ENCODE data around the gene ADTRP.

Gene ADTRP

DNA sequence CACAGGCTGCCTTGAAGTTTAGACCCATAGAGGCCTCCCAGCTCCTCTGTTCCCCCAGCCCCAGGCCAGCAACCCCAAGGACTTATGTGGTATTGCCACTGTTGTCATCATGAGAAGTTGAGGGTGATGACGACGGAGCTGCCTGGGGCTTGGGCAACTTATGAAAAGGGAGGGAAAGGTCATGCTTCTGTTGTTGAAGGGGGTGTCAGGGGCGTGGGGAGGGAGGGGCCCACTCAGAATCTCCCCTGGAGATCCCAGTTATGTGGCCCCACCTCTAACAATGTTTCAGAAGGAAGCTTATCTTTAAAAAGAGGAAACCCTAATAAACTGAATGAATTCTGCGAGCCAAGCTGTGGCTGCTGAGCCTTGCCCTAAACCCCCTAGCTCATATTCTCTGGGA, 4.2 kb downstream of the ADTRP start:
- H3K4me3 ChIP-seq (ENCODE audit: low read depth, low read length) = no peak overlapping the region

DNA sequence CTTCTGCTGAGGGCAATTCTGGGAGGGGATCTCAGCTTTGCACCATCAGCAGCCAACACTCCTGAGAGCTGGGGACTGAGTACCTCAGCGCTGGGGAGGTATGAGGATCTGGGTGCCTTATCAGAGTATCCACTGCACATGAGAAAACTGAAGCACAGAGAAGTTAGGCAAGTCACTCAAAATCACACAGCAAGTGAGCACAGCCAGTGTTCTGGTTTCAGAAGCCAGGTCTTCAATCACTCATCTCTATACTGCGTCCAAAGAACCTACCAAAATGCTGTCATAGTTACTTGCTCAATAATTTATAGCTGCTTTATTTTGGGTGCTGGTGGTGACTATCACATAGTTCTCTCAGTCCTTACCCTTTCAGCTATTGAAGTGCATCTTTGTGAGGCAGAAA, 5.0 kb downstream of the ADTRP start:
- no peak overlapping the region for H3K4me3 ChIP-seq (ENCODE audit: low read depth, low read length)

DNA sequence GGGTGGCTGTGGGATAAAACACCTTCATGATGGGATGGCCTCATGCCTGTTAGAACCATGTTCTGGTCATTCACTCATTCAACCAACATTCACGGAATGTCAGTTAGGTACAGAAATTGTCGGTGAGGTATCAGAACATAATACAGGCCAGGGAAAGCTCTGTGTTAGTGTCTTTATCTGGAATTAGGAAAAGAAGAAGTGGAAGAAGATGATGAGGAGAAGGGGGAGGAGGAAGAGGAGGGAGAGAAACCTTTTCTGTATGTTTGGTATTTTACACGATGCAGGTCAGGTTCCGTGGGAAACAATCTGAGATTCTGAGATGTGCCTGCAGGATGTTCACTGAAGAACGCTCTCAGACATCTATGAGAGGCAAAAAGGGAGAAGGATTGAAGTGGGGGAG, 5.6 kb downstream of the ADTRP start:
- H3K4me3 ChIP-seq (ENCODE audit: low read depth, low read length) = no peak overlapping the region

DNA sequence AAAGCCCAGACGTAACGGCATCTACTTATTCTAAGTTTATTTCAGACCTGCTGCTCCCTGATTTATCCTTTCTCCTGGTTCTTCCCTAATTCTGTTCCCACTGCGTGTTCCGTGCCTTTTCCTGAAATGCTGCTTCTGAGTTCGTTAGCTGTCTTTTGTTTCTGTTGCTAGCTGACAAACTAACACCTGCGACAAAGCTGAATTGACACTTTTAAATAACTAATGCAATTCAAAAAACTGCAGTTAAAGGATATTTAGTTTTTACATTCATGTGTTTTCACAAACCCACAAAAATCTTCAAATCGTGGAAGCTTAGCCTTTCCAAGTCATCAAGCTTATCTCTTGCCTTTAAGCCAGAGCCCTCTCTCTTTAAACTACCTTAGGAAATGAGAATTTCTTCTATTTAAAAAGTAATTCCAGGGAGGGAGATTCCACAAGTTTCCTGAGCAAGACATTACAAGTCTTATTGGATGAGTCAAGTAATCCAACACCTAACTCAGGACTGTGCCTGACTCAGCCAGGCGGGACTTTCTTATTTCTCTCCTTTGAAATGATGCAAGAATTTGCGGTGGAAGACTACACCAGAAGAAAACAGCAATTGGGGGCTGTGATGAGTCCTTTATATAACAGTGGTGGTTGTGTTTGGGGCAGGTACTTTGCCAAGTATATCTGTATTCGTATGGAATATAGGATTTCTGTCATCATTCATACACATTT, 6.3 kb downstream of the ADTRP start:
- no peak overlapping the region for H3K4me3 ChIP-seq (ENCODE audit: low read depth, low read length)

DNA sequence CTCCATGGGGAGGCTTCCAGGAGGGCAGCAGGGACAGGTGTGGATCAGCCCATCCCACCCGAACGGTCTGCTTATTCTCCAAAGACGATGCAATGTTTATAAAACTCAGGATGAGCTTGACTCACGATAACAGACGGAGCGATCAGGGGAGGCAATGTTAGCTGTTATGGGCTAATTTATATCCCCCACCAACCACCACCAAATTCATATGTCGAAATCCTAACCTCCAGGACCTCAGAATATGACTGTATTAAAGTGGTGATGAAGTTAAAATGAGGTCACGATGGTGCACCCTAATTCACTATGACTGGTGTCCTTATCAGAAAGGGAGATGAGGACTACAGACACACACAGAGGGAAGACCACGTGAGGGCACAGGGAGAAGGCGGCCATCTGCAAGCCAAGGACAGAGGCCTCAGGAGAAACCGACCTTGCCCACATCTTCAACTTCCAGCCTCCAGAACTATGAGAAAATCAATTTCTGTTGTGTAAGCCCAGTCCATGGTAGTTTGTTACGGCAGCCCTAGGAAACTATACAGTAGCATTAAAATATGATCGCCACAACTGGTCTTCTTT, 7.0 kb downstream of the ADTRP start:
- no peak overlapping the region for H3K4me3 ChIP-seq (ENCODE audit: low read depth, low read length)

DNA sequence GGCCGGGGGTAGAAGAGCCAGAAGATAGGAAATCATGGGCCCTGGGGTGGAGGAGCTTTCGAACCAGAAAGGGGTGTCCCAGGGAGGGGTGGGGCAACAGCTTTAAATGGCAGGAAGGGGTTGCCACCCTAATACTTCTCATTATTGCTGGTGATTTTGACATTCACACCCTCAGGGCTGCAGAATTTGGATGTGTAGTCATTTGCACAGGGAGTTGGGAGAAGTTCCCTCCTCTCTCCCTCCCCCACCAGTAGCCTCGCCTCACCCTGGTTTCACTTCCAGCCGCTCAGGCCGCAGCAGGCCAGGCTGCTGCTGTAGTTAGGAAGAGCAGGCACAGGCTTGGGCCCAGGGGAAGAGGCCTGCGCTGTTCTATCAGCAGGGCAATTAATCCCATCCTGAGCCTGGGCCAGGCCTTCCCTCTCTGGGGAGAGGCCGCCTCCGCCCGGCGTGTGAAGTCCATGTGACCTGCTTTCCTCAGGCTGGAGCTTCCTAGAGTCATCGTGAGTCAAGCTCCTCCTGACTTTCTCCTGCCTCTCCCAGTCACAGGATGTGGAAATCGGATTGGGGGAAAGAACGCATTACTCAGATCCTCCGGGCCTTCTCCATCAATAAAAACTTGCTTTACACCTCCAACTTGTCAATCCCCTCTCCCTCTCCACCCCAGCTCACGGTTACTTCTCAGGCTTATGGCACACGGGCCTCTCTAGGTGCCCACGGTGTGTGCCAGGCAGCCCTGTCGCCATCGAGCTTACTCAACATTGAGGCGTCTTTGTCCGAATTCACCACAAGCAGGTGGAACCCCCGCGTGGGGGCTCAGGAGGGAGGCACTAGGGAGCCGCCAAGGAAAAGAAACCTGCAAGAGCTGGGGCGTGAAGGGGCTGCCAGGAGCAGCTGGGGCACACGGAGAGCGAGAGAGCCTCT, 7.8 kb downstream of the ADTRP start:
- no peak overlapping the region for H3K4me3 ChIP-seq (ENCODE audit: low read depth, low read length)

DNA sequence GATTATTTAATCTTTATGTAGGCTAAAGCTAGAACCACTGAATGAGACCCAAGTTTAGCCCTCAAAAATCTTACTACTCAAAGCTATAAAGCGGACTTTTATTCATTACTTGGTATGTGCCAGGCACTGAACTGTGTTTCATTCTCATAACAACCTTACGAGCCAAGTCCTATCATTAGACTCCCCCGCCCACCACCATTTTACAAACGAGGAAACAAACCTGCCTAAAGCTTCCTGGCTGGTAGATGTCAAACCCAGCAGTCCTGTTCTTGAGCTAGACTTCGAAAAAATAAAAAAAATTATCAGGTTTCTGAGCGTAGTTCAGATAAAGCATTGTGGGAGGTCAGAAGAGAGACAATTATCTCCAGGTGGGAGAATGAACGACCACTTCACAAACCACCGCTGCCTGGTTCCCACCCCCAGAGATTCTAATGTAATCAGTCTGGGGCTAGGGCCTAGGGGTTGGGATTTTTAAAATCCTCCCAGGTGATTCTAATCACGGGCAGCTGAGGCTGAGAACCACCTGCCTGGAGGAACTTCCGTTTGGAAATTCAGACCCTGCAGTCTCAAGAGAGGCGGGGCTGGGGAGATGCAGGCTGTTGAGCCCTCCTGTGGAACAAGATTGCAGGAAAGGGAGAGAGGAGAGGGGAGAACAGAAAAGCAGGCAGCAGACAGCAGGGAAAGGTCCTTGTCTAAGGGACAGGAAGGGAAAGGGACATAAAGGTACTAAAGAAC, 8.6 kb downstream of the ADTRP start:
- H3K4me3 ChIP-seq (ENCODE audit: low read depth, low read length) = no peak overlapping the region

DNA sequence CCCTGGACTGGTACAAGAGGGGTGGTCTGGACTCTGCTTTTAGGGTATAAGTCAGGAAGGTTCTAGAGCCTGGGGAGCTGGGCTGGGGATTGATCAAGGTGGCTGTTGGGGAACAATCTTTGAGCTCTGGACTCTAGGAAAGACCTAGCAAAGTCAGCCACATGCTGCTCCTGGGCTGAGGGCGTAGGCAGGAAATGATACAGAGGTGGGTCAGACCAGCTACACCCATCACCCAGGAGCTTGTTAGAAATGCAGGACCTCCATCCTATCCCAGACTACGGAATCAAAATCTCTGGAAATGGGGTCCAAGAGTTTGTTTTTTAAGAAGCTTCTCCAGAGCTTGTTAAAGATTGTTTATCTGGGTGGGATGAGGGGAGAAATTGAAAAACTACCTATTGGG, 9.4 kb downstream of the ADTRP start:
- H3K4me3 ChIP-seq (ENCODE audit: low read depth, low read length) = no peak overlapping the region

DNA sequence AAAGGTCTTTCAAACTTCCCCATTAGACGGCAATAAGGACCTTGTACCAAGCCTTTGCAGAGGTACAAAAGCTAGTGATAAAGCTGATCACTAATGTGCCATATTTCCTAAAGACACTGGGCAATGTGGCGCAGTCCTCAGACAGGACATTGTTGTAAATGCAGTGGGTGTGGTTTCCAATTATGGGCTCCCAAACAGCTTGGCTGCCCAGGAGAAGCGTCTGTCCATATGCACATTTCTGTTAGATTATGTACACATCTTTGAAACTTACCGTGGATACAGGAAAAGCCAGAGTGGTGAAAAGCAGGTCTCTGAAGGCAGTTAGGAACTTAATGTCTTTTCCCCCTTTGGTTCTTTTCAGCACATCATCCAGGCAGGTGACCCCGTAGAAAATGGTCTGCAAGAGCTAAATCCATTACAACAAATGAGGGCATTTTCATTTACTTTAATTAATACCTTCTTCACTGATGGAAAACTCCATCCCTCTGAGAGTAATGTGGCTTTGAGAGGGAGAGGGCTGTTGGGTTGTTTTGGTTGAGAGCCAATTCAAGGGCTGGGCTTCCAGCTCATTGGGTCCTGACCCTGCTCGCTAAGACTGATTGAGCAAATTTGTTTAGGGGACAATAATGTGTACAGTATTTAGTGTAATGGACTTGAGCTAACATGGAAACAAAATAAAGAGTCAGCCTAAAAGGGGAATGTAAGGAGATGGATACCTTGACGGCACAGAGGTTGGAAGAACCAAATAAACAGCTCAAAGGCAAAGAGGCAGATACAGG, 10.4 kb downstream of the ADTRP start:
- no peak overlapping the region for H3K4me3 ChIP-seq (ENCODE audit: low read depth, low read length)

DNA sequence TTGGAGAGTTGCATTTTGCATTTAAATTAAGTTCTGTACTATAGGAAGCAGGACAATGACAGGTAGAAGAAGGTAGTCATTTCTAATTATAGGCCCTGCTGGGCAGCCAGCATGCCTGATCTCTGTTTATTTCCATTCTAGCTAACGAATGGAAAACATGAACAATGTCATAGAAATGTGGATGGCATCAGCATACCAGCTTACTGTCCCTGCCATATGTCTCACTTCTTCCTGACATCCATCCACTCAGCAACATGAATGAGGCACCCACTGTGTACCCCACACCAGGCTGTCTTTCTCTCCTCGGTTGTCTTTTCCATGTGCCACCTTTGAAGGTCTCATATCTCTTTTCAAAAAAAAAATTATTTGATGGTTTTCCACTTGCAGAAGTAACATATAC, 11.1 kb downstream of the ADTRP start:
- H3K4me3 ChIP-seq (ENCODE audit: low read depth, low read length) = no peak overlapping the region

DNA sequence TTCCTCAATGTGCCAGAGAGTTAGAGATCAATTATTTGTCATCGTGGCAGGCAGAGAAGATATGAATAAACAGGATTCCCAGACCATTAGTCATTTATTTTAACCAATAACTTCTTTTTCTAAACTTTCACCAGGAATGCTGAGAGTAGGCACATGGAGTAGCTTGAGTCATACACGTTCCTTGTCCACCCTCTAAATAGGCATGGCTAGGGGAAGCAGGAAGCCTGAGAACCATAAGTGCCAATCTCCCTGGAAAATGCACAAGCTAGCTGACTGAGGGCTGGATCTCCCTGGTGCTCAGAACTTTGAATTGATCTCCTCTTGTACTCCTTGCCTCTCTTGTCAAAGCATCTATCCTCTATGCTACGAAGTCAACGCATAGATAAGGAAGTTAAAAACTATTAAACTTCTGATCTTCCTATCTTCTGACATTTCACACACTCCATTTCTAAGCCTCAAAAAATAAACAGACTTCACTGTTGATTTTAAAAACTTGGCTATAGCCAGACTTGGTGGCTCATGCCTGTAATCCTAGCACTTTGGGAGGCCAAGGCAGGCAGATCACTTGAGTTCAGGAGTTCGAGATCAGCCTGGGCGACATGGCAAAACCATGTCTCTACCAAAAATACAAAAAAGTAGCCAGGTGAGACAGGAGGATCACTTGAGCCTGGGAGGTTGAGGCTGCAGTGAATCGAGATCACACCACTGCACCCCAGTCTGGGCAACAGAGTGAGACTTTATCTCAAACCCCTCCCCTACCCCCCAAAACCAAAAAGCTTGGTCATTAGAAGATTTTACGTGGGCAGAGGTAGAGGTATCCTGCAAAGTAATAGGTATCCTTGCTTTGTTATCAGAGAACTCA, 11.8 kb downstream of the ADTRP start:
- no peak overlapping the region for H3K4me3 ChIP-seq (ENCODE audit: low read depth, low read length)

DNA sequence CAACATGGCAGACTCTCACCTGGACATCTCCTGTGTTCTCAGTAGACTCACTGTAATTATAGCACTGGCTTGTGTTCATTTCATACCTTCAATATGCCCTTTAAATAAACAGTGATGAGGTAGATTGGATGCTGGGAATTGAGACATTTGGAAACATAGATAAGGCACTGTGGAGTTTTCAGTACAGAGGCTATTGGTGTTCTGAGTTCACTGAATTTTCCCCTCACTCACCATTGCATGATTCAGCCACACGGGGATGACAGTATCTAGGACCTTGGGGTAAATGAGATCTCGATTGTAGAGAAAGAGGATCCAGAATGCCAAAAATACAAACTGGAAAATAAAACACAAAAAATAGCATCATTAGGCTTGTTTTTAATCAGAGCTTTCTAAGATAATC, 12.6 kb downstream of the ADTRP start:
- no peak overlapping the region for H3K4me3 ChIP-seq (ENCODE audit: low read depth, low read length)

DNA sequence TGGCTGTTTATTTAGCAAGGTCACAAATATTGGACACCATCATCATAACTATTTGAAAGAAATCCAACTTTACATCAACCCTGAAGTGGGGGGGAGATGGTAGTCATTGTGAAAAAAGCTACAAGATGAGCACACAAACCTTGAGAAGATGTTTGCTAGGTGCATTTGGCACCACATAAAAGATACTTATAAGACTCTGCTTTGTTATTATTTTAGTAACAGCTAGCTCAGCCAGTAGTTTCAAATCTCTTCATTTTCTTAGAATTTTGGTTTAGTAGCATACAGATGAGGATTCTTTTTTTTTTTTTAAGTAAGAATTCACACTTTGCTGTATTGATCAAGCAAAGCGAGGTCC, 14.4 kb downstream of the ADTRP start:
- no peak overlapping the region for H3K4me3 ChIP-seq (ENCODE audit: low read depth, low read length)

DNA sequence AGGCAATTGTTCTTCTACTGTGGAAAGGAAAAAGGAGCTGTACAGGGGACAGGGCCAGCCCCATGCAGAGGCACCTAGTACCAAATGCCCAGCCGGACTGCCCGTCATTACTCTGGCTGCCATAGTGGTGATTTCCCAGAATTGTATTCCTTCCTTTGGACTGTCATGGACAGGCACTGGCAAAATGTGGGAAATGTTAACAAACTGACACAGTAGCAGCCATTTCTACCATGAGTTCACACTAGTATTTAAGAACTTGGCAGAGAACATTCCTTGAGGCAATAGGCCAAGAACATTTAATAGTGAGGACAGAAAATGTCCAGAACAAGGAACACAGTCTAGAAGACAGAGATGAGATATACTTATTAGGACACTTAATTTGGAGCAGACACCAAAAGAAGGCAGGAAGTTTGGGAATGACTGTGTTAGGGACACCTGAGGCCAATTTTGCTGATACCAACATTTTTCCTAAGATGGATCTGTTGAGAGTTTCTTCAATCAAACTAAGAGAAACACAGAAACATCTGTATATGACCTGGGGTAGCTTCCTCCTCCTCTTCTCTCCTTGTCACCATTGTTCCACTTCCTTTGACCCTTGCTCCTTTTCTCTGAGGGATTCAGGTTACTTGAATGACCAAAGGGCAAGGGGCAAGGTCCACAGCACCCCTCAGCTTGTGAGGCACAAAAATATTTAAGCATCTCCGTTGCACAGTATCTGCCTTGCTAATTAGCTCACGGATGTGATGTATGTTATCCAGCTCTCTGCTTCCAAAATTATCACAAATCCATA, 14.9 kb downstream of the ADTRP start:
- H3K4me3 ChIP-seq (ENCODE audit: low read depth, low read length) = no peak overlapping the region

DNA sequence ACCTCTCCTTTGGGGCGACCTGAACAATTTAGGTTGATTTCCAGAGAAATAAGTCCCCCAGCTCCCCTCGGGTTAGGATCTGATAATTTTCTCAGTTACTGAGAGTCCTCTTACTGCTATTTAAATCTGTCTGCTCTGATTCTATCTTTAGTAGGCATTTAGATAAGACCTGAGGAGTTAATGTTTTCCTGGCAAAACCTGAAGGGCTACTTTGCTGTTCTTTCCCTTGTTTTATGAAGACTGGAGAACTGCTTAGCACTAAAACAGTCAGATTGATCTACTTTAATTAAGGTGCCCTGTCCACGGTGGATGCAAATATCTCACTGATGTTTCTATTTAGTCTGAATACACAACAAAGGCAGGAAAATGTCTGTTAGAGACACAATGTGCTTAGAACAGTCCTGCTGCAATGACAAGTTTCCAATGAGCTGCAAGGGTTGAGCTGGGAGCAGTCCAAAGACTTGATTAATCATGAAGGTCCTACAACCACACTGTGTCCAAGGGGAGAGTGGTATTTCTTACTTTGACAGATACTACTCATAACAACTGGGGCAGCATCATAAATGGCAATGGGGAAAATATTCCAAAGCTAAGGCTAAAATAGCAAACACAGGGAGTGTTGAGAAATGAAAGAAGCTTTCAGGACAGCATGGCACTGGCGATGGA, 15.7 kb downstream of the ADTRP start:
- H3K4me3 ChIP-seq (ENCODE audit: low read depth, low read length) = no peak overlapping the region

DNA sequence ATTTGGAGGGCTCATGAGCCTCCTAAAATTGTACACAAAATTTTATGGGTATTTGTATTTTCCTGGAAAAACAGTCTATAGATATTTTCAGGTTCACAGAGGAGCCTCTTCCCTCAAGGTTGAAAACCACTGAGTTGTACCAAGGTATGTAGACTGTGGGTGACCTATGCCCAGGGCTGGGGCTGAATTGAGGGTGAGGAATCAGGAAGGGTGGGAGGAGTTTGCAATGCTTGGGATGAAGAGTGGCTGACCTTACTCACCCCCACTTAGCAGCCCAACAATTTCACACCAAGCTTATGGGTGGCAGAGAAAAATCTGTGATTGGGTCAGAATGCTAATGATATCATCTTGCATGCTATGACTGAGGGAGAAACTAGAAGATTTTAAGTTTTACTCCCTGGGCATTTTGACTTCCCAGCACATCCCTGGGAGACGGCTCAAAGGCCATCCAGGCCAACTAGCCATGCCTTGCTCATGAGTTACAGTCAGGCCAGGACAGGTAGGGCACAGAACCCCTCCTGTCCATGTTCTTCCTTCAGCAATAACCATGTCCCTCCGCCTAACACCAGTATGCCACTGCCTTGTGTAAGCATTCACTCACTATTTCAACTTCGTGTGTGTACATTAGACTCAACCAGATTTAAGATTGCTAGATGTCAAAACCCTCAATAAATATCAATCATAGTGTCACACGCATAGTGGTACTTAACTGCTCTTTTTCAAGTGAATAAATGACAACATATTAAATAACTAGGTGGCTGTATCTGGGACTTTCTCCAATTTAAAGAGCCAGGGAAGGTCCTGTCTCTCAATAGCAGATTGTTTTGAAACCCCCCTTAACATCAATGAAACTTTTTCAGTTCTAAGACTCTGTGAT, 16.6 kb downstream of the ADTRP start:
- H3K4me3 ChIP-seq (ENCODE audit: low read depth, low read length) = no peak overlapping the region

DNA sequence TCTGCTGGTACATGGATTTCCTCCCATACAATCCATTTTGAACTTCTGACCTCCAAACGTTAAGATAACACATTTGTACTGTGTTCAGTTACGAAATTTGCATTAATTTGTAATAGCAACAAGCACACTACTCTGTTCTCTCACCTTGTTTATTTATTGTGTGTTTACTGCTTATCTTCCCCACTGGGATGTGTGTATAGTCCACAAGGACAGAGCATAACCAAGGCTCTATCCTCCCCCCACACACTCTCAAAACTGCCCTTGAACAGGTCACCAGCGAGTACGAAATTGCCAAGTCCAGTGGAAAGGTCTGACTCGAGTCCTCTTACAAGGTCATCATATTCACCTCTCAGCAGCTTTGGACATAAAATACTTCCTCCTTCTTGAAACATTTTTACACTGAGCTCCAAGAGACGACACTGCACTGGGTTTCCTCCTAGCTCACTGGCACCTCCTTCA, 18.6 kb downstream of the ADTRP start:
- H3K4me3 ChIP-seq (ENCODE audit: low read depth, low read length) = no peak overlapping the region

Measured in iPS-11a (cell line).